Chondrocyte (in vitro differentiated cells): ENCODE data around the gene DCHS2. TPM values are rescaled to one million over a fixed set of nuclear protein-coding genes. Genes with fewer than 3 reads are reported as not detected.

ENCODE experiments used
- DNase-seq: peaks from one replicate; pipeline ENCODE4 v3.0.0; 2021; ENCODE audit warnings: mixed read lengths, low spot score
- H3K27ac Mint-ChIP-seq: one replicate; pipeline ENCODE4 v1.8.0; 2021; ENCODE audit warnings: mild to moderate bottlenecking, moderate library complexity, mixed read lengths; ENCODE audit not compliant: unreplicated experiment
- H3K27me3 Mint-ChIP-seq: 2 replicates; pipeline ENCODE4 v1.8.0; 2021; ENCODE audit warnings: low read depth, mixed read lengths
- H3K36me3 Mint-ChIP-seq: 2 replicates; pipeline ENCODE4 v1.8.0; 2021; ENCODE audit warnings: low read depth, mixed read lengths
- H3K4me1 Mint-ChIP-seq: 2 replicates; pipeline ENCODE4 v1.8.0; 2021; ENCODE audit warnings: low read depth, mild to moderate bottlenecking, mixed read lengths
- H3K4me3 Mint-ChIP-seq: one replicate; pipeline ENCODE4 v1.8.0; 2021; ENCODE audit warnings: mild to moderate bottlenecking, moderate library complexity, mixed read lengths; ENCODE audit not compliant: unreplicated experiment
- H3K9me3 Mint-ChIP-seq: 2 replicates; pipeline ENCODE4 v1.8.0; 2021; ENCODE audit warnings: low read depth, mixed read lengths
- CTCF ChIP-seq: fragments of 200-600 bp; sonication (generic); IDR thresholded peaks from 2 replicates; pipeline ENCODE4 v1.5.0; 2021; ENCODE audit warnings: antibody characterized with exemption, mild to moderate bottlenecking, moderate library complexity
- total RNA-seq: library from RNA; stranded (reverse); gene quantifications from 3 replicates; pipeline ENCODE4 v1.2.1, GENCODE V29; 2021

DCHS2 gene
- total RNA-seq, 1 donor from 2014 or later = not detected

GRCh38 chr4:154293427-154293826 is 198.2 kb downstream of the DCHS2 start:
- H3K9me3 Mint-ChIP-seq = peaks cover 26% of the 10 kb centered on the region
- H3K36me3 Mint-ChIP-seq = peaks cover 22% of the 10 kb centered on the region
- DNase-seq = no peak
- H3K4me3 Mint-ChIP-seq = no peak overlapping the region
- H3K27me3 Mint-ChIP-seq = no peaks in the 10 kb centered on the region
- no peak overlapping the region for H3K27ac Mint-ChIP-seq
- no peak for TF ChIP-seq CTCF
- H3K4me1 Mint-ChIP-seq = peaks cover 2% of the 10 kb centered on the region

- Mint-ChIP-seq H3K4me3 (no peak overlapping the region), H3K27ac (no peak overlapping the region), H3K9me3 (peaks cover 35% of the 10 kb centered on the region), H3K27me3 (no peaks in the 10 kb centered on the region), H3K36me3 (peaks cover 21% of the 10 kb centered on the region), H3K4me1 (peaks cover 2% of the 10 kb centered on the region)
- no peak for TF ChIP-seq CTCF
- DNase-seq = no peak
These were observed 199.0 kb downstream of the DCHS2 start for GRCh38 chr4:154292589-154292988.

DNA sequence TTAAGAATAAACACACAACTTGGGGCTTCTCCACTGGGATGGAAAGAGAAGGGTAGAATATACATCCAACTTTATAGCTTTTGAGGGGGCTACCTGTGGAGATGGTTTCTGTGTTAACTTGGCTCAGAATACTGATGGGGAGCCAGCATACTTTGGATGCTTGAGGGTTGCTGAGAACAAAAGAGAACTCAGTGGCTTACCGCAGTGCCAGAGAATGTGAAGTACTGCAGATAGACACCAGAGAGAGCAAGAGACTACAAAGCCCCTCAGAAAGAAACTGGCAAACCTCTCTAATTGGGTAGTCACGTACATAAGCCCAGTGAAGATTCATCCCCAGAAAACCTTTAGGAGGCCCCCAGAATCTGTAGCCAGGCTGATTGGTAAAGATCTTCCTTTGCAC is 214.4 kb downstream of the DCHS2 start:
- Mint-ChIP-seq H3K4me3 (no peak overlapping the region), H3K4me1 (no peaks in the 10 kb centered on the region), H3K36me3 (peaks cover 5% of the 10 kb centered on the region), H3K27ac (no peak overlapping the region), H3K9me3 (peaks cover 9% of the 10 kb centered on the region), H3K27me3 (no peaks in the 10 kb centered on the region)
- DNase-seq = no peak
- no peak for TF ChIP-seq CTCF

DNA sequence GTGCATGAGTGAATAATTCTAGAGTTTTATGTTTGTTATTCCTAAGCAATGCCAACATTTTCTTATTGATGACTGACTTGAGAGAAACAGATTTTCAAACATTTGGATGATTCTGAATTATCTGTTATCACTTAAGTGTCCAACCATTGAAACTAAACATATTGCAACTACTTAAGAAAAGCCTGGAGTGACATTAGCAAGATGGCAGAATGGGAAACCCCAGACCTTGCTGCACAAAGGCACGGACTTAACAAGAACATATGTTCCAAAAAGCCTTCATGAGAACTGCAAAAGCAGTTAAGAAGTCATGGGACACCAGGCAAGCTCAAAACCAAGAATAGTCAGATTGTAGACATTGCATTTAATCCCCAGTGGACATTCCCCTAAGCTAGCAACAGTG is 215.1 kb downstream of the DCHS2 start:
- Mint-ChIP-seq H3K4me3 (no peak overlapping the region), H3K36me3 (peaks cover 5% of the 10 kb centered on the region), H3K27me3 (no peaks in the 10 kb centered on the region), H3K4me1 (no peaks in the 10 kb centered on the region), H3K27ac (no peak overlapping the region), H3K9me3 (peaks cover 9% of the 10 kb centered on the region)
- TF ChIP-seq CTCF = no peak
- DNase-seq = no peak

DNA sequence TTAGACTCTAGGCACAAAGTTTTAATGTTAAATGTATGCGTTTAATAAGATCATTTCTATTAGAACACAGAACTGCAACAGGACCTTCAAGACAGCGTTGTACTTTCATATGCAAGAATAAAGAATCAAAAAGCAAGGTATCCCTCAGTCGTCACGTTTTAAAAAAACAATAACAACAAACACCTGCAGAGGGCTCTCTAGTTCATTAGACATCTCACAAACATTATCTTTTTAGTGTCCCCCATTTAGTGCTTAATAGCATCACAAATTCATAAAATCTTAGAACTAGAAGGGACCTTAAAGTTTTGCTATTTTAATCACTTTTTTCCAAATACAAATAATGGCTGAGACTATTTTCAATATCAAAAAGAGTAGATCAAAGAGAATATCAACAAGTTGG is 236.6 kb downstream of the DCHS2 start:
- Mint-ChIP-seq H3K27me3 (no peaks in the 10 kb centered on the region), H3K4me3 (no peak overlapping the region), H3K9me3 (no peaks in the 10 kb centered on the region), H3K27ac (no peak overlapping the region), H3K36me3 (peaks cover 1% of the 10 kb centered on the region), H3K4me1 (no peaks in the 10 kb centered on the region)
- peak; percentile 34 for TF ChIP-seq CTCF
- no peak for DNase-seq
